ENCODE results near the gene PPCS.

- TF ChIP-seq POLR2A (IDR thresholded peaks at IDR 0.05) = no peak
- TF ChIP-seq, protein P1, sequence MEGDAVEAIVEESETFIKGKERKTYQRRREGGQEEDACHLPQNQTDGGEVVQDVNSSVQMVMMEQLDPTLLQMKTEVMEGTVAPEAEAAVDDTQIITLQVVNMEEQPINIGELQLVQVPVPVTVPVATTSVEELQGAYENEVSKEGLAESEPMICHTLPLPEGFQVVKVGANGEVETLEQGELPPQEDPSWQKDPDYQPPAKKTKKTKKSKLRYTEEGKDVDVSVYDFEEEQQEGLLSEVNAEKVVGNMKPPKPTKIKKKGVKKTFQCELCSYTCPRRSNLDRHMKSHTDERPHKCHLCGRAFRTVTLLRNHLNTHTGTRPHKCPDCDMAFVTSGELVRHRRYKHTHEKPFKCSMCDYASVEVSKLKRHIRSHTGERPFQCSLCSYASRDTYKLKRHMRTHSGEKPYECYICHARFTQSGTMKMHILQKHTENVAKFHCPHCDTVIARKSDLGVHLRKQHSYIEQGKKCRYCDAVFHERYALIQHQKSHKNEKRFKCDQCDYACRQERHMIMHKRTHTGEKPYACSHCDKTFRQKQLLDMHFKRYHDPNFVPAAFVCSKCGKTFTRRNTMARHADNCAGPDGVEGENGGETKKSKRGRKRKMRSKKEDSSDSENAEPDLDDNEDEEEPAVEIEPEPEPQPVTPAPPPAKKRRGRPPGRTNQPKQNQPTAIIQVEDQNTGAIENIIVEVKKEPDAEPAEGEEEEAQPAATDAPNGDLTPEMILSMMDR (IDR thresholded peaks at IDR 0.05) = no peak
These were observed 13.4 kb downstream of the PPCS start for GRCh38 chr1:42469727-42470126.

All from gastroesophageal sphincter (tissue), 3 donors.